ENCODE results near the gene GPR160.

- TF ChIP-seq CTCF (IDR thresholded peaks at IDR 0.05) (no peak), POLR2A (IDR thresholded peaks at IDR 0.05) (no peak)
Observed at GRCh38 chr3:170044271-170044670, 6.5 kb downstream of the GPR160 start.

All from body of pancreas (tissue), 4 donors.